ENCODE measurements around the gene MRPS26.

GRCh38 chr20:3043322-3043721 is 2.5 kb upstream of the MRPS26 start, which contains the start of gene GNRH2:
- TF ChIP-seq, protein P1, sequence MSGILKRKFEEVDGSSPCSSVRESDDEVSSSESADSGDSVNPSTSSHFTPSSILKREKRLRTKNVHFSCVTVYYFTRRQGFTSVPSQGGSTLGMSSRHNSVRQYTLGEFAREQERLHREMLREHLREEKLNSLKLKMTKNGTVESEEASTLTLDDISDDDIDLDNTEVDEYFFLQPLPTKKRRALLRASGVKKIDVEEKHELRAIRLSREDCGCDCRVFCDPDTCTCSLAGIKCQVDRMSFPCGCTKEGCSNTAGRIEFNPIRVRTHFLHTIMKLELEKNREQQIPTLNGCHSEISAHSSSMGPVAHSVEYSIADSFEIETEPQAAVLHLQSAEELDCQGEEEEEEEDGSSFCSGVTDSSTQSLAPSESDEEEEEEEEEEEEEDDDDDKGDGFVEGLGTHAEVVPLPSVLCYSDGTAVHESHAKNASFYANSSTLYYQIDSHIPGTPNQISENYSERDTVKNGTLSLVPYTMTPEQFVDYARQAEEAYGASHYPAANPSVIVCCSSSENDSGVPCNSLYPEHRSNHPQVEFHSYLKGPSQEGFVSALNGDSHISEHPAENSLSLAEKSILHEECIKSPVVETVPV (CRISPR knock-in tag; IDR thresholded peaks at IDR 0.05): no peak
- TF ChIP-seq PPARA (CRISPR knock-in tag; IDR thresholded peaks at IDR 0.05; ENCODE audit: borderline replicate concordance): no peak
